ENCODE data around the gene PCK2.

Gene PCK2

DNA sequence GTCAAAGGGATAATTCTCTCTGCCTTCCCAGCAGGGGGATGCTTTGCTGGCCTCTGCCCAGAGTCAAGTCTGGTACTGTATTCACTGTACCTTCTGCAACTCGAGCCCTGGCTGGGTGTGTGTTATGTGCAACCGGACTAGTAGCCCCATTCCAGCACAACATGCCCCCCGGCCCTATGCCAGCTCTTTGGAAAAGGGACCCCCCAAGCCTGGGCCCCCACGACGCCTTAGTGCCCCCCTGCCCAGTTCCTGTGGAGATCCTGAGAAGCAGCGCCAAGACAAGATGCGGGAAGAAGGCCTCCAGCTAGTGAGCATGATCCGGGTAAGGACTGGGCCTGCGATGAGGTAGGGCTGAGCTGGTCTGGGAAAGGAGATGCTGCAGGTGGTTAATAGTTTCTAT, 56.5 kb downstream of the PCK2 start:
- DNase-seq (ENCODE audit: extremely low read depth in 1 of 2, low read depth in 1 of 2), result no peak

- DNase-seq (ENCODE audit: extremely low read depth in 1 of 2, low read depth in 1 of 2), result no peak
These were observed 56.9 kb downstream of the PCK2 start for GRCh38 chr14:24150993-24151392.

- no peak for DNase-seq (ENCODE audit: extremely low read depth in 1 of 2, low read depth in 1 of 2)
These were observed 57.4 kb downstream of the PCK2 start for GRCh38 chr14:24151404-24152080.
